GM12875 (cell line): ENCODE measurements around the gene AKAP12.

Experiments
- H3K4me3 ChIP-seq: one replicate; pipeline ENCODE4 v1.5.1; 2011; ENCODE audit warnings: low read depth, low read length, control low read depth
- TF ChIP-seq, protein P1 (sequence below): IDR thresholded peaks from 2 replicates; pipeline ENCODE4 v1.5.1; 2011; ENCODE audit warnings: low read depth, mild to moderate bottlenecking, control low read depth, inconsistent platforms, low read length, moderate library complexity, borderline replicate concordance; ENCODE audit not compliant: insufficient read depth

AKAP12 gene

DNA sequence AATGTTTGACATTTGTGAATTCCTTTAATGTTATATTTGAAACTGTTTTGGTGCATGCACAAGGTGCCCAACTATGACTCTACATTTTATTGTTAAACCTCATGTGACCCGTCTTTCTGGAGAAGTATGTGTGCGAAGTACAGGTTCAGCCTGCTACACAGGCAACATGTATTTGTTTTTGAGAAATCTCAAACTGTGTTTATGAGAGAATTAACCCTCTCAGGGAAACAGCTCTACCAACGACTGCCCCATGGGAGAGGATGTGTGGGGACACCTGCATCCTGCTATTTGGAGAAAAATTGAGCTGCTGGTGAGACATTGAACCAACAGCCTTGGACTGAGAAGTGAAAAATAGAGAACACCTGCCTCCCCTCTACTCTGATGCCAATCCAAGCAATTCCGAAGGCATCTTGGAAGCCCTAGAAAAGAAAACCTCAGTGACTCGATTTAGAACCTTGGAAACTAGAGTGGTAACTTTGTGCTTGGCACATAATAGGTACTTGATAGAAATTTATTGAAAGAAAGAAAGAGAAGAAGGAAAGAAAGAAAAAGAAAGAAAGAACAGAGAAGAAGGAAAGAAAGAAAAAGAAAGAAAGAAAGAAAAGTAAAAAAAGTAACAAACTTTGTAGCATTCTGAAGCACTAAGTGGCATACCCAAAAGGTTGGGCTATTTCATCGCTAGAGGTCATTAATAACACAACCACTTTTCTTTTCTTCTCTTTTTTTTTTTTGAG lies 2.9 kb upstream of the AKAP12 start:
- no peak overlapping the region for H3K4me3 ChIP-seq
- TF ChIP-seq, protein P1, sequence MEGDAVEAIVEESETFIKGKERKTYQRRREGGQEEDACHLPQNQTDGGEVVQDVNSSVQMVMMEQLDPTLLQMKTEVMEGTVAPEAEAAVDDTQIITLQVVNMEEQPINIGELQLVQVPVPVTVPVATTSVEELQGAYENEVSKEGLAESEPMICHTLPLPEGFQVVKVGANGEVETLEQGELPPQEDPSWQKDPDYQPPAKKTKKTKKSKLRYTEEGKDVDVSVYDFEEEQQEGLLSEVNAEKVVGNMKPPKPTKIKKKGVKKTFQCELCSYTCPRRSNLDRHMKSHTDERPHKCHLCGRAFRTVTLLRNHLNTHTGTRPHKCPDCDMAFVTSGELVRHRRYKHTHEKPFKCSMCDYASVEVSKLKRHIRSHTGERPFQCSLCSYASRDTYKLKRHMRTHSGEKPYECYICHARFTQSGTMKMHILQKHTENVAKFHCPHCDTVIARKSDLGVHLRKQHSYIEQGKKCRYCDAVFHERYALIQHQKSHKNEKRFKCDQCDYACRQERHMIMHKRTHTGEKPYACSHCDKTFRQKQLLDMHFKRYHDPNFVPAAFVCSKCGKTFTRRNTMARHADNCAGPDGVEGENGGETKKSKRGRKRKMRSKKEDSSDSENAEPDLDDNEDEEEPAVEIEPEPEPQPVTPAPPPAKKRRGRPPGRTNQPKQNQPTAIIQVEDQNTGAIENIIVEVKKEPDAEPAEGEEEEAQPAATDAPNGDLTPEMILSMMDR, result no peak

DNA sequence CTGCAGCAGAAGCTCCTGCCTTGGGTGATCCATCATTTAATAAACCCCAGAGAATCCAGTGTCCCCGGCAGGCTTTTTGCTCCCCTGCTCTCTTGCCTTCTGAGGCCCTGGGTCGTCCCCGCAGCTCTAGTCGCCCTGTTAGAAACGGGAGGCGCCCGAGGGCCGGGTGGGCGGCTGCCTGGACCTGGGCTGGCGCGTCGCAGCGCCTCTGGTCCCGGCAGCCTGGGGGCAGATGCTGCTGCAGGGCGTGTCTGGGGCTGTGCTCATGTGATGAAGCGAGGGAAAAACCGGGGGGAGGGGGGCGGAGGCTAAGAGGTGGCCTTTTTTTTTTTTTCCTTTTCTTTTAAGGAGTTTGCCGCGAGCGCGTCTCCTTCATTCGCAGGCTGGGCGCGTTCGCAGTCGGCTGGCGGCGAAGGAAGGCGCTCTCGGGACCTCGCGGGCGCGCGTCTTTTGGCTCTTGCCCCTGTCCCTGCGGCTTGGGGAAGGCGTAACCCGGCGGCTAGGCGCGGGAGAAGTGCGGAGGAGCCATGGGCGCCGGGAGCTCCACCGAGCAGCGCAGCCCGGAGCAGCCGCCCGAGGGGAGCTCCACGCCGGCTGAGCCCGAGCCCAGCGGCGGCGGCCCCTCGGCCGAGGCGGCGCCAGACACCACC lies 394 bp downstream of the AKAP12 start:
- H3K4me3 ChIP-seq, result no peak overlapping the region

DNA sequence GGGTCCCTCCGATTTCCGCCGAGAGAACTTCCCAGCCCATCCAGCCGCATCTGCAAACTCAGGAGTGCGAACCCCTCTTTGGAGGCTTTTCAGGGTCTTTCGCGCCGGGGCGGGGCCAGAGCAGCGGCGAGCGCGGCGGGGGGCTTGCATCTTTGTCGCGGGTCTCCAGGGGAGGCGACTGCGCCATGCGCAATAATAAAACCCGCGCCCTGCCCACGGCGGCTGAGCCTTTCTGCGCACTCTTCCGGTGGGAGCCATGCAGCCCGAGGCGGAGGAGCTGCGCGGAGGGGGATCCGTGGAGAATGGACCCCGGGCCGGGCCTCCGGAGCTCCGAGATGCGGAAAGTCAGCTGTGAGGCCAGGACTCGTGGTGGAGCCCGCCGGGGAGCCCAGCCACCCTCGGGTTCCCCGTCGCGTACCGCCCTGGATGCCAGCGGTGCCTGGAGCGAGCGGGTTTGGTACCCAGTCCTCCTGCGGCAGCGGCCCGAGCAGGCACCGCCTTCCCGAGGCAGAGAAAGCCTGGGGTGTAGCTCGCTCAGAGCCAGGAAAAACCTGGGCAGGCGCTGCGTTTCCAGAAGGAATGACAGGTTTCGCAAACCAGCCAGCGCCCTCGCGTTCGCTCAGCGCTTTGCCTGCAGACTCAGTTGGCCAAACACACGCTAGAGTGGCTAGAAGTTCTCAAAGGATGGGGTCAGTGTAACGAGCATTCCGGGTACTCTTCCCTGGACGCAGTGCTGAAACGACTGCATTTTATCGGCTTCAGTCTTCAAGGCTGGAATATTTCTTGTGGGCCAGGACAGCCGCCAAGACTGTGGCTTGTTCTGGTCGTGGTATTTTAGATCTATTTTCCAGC lies 1.2 kb downstream of the AKAP12 start:
- H3K4me3 ChIP-seq, result no peak overlapping the region
- TF ChIP-seq, protein P1, result no peak

More for the DNA sequence above, 394 bp downstream of the AKAP12 start:
- TF ChIP-seq, protein P1, result no peak

DNA sequence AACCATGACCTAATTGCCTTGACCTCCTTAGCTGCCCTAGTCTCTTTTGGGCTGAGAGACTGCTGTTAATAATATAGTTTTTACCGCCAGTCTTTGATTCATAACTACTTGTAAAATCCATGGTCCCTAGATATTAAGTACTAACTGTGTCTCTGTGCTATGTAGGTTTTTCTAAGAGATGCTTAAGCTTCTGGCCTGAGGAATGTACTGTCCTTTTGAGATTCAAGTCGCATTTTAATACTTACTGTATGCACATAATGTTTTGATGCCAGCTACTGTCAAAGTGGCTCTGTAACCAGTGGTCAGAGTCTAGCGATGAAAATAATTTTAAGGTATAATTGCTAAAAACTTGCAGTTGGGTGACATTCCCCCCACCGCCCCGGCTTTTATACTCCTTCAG lies 2.1 kb downstream of the AKAP12 start:
- no peak overlapping the region for H3K4me3 ChIP-seq
- TF ChIP-seq, protein P1, result no peak

DNA sequence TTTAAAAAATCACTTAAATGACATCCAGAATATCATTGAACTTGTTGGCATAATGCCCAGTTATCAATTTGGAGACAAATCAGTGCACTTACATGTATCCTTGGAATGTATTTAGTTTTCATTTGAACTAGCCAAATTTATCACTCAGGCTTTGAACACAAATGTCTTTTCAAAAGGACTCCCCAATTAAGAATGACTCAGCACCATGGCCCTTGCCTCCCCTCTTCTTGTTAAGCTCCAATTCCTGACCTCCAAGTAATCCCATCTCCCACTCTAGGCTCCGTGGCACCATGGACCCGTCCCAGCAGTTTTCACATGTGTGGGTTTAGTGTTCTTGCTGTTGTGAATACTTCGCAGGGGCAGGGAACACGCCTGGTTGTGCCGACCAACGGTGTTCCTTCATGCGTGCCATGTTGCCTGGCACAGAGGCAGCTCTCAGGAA lies 2.7 kb downstream of the AKAP12 start:
- TF ChIP-seq, protein P1, result no peak
- H3K4me3 ChIP-seq, result no peak overlapping the region

DNA sequence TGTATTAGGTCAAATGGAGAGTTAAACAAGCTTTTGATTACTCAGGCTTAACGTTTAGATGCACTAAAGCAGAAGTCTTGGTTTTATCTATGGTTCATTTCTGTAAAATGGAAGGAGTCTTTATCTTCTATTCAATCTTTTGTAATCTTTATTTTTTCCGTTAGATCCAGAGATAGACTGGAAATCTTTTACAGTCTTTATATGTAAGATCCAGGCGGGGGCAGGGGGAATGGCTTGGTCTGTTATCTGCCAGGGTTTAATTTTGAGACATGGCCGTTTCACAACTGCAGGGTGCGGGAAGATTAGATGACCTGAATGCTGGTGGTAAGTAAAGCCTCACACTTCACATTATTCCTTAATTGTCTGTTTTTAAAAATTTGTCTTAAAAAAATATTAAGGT lies 3.7 kb downstream of the AKAP12 start:
- TF ChIP-seq, protein P1, result no peak
- H3K4me3 ChIP-seq, result no peak overlapping the region
